Anterior cingulate cortex (tissue), 58 donors: ENCODE results near the gene CSKMT.

ENCODE experiments used
- DNase-seq, 58 donors: peaks; one replicate each; lab custom pipeline; 2025; lab: John Stamatoyannopoulos, UW

The CSKMT gene

DNA sequence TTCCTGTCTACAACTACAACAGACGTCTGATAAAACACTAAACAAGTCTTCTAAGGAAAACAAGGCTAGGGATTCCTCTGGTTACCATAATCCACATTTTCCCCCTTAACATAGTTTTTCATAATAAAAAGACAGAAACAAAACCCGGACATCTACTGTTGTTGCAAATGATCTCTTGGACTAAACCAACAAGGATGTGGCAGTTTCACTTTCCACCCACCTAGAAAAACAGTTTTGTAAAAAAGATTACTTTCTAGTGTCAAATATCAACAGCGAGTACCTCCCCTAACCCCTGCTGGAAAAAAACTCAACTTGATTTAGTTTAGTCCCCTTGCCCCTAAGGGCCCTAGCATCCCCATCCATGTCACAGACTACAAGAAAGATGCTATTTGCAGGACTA is 47.7 kb downstream of the CSKMT start:
- no peak for DNase-seq

DNA sequence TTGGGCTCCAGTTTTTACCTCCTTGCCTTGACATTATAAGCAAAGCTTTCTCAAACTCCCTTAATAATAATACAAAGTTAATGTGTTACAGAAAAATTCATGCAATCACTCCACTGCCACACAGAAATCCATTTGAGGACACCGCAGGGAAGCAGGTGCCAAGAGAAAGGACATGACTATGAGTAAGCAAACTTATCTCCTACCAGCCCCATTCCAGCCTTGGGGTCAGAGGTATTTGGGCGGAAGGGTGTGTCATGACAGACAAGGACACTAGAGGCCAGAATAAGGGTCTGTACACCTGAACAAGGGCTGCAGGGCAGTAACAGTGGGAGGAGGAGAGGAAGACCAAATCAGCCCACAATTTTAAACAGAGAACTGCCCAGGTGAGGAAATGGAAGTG is 48.2 kb downstream of the CSKMT start:
- no peak for DNase-seq

DNA sequence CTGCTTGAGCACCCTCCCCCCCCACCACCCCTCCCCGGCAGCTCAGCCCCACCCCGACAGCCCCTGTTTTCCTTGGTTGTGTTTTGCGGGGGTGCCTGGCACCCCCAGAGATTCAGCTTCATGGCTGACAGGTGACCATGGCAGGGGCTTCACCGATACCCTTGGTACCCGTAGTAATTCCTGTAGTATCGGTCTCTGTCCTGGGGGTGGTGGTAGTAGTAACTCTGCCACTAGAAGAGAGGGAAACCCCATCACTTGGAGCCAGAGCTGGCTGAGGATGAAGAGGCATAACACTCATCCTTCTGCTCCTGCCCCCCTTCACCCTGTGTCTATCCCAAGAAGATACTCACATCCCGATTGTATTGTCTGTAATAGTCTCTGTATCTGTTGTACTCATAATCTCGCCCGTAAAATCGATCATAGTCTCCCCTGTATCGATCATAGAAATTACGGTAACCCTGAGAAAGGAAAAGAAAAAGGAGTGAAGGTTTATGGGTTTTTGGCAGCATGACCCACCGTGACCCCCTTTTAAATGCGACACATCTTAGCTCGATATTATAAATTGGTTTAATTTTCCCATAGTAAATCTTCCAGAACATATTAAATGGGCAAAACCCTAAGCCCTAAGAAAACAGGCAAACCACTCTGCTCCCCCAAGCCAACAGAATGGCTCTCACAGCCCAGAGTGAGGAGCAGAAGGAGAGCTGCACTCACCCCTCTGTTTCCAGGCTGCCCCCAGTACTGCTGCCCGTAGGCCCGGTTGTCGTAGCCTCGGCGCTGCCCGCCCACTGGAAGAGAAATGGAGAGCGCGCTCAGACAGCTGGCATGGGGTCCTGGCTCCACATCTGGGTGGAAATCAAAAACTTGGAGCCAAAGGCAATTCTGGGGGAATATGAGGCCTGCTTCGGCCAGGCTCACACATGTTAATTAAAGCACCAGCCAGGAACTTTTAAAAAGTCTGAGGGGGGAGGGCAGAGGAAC is 50.3 kb downstream of the CSKMT start:
- DNase-seq = no peak

DNA sequence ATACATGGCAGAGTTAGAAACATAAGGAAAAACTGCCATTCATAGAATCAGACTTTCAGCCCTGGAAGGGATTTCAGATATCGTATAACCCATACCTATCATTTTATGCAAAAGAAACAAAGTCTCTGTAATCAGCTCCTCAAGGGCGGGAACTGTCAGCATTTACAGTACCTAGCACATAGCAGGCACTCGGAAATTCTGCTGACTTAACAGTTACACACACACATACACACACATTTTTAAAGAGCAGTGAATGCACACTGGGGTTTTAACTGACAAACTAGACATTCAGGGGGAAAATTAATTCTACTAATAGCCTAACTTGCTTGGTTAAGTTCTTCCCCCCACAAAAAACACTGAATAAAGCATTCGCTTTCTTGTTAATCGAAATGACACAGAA is 51.1 kb downstream of the CSKMT start:
- no peak for DNase-seq

DNA sequence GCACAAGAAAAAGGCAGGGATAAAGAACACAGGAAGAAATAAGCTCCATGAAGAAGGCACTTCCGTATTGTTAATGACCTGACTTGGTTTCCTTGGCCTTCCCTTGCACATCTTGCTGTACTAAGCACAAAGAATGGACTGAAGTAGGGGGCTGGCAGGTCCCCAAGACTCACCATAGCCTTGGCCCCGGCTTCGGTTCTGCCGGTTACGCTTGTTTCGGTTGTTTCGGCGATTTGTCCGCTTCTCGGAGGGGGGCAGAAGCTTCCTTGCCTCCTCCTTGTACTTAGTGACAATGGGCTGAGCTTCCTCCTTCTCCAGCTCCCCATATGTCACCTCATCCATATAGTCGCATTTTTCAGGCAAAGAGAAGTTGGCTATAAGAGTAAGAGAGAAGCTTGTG is 51.7 kb downstream of the CSKMT start:
- peak in 1 of 58 donors; percentile 12 for DNase-seq
